GM19099 (cell line): ENCODE measurements around the gene FBXO31.

ENCODE experiments used
- POLR2A ChIP-seq: IDR thresholded peaks from 3 replicates; pipeline ENCODE4 v1.6.1; 2011; ENCODE audit warnings: low read depth; ENCODE audit not compliant: insufficient read length; ENCODE audit errors: extremely low read depth

FBXO31 gene

GRCh38 chr16:87383505-87384161 lies at the start of gene FBXO31:
TSS of gene FBXO31 (minus strand) at chr16:87383776. CDS start at chr16:87383744, 32 bp downstream.
- peak; percentile 81 for TF ChIP-seq POLR2A

GRCh38 chr16:87432330-87432915 lies 48.8 kb upstream of the FBXO31 start:
- no peak for TF ChIP-seq POLR2A

GRCh38 chr16:87431926-87432325 lies 48.4 kb upstream of the FBXO31 start:
- no peak for TF ChIP-seq POLR2A

- no peak for TF ChIP-seq POLR2A
Observed at GRCh38 chr16:87426423-87427215, 43.0 kb upstream of the FBXO31 start.

- TF ChIP-seq POLR2A = no peak
Observed at GRCh38 chr16:87425941-87426340, 42.4 kb upstream of the FBXO31 start.

GRCh38 chr16:87424266-87424665 lies 40.7 kb upstream of the FBXO31 start:
- TF ChIP-seq POLR2A = no peak

- TF ChIP-seq POLR2A = no peak
Observed at GRCh38 chr16:87423429-87423828, 39.9 kb upstream of the FBXO31 start.

- TF ChIP-seq POLR2A = no peak
Observed at GRCh38 chr16:87422106-87422505, 38.5 kb upstream of the FBXO31 start.

- TF ChIP-seq POLR2A = no peak
Observed at GRCh38 chr16:87421003-87421912, 37.7 kb upstream of the FBXO31 start.

GRCh38 chr16:87420026-87421002 lies 36.7 kb upstream of the FBXO31 start:
- TF ChIP-seq POLR2A = no peak

GRCh38 chr16:87418644-87419043 lies 35.1 kb upstream of the FBXO31 start:
- no peak for TF ChIP-seq POLR2A

GRCh38 chr16:87418216-87418615 lies 34.6 kb upstream of the FBXO31 start:
- no peak for TF ChIP-seq POLR2A

GRCh38 chr16:87417528-87417910 lies 33.9 kb upstream of the FBXO31 start:
- TF ChIP-seq POLR2A = no peak
